ENCODE data around the gene MYH1. TPM values are rescaled to one million over a fixed set of nuclear protein-coding genes. Genes with fewer than 3 reads are reported as not detected.

MYH1 gene
- total and polyA plus RNA-seq, 4 experiments from 2014 or later: not detected

GRCh38 chr17:10516638-10517037 is 1.7 kb downstream of the MYH1 start:
- no peak overlapping the region for H3K27ac ChIP-seq (ENCODE audit: low read depth, low read length)
- no peak overlapping the region for H3K27ac Mint-ChIP-seq
- no peaks in the 10 kb centered on the region for H3K4me1 ChIP-seq (ENCODE audit: insufficient read depth, low read length)
- H3K4me3 Mint-ChIP-seq: no peak overlapping the region
- H3K27me3 ChIP-seq (ENCODE audit: insufficient read depth, low read length): no peaks in the 10 kb centered on the region
- intact Hi-C loops (cut with micrococcal nuclease): no loop called here
- peaks cover 2 to 5% of the 10 kb centered on the region in 2 donors for H3K27me3 Mint-ChIP-seq
- POLR2A ChIA-PET (ENCODE audit: partially characterized antibody): no interaction called here
- H3K4me1 Mint-ChIP-seq: no peaks in the 10 kb centered on the region
- DNase-seq: no peak
- CTCF ChIA-PET (ENCODE audit: partially characterized antibody): no interaction called here
- H3K4me3 ChIP-seq (ENCODE audit: low read length in 2 of 2): no peak overlapping the region
- no peaks in the 10 kb centered on the region for H3K9me3 ChIP-seq (ENCODE audit: control insufficient read depth in 1 of 2, low read length in 2 of 2)
- H3K36me3 Mint-ChIP-seq: no peaks in the 10 kb centered on the region
- H3K36me3 ChIP-seq (ENCODE audit: insufficient read depth, low read length): no peaks in the 10 kb centered on the region
- no peaks in the 10 kb centered on the region for H3K9me3 Mint-ChIP-seq

GRCh38 chr17:10516065-10516464 is 2.3 kb downstream of the MYH1 start:
- POLR2A ChIA-PET (ENCODE audit: partially characterized antibody): no interaction called here
- Histone ChIP-seq H3K9me3 (ENCODE audit: control insufficient read depth in 1 of 2, low read length in 2 of 2) (no peaks in the 10 kb centered on the region), H3K4me3 (ENCODE audit: low read length in 2 of 2) (no peak overlapping the region), H3K4me1 (ENCODE audit: insufficient read depth, low read length) (no peaks in the 10 kb centered on the region), H3K36me3 (ENCODE audit: insufficient read depth, low read length) (no peaks in the 10 kb centered on the region), H3K27ac (ENCODE audit: low read depth, low read length) (no peak overlapping the region), H3K27me3 (ENCODE audit: insufficient read depth, low read length) (no peaks in the 10 kb centered on the region)
- intact Hi-C loops (cut with micrococcal nuclease): no loop called here
- CTCF ChIA-PET (ENCODE audit: partially characterized antibody): no interaction called here
- Mint-ChIP-seq H3K4me3 (no peak overlapping the region), H3K27ac (no peak overlapping the region), H3K9me3 (no peaks in the 10 kb centered on the region), H3K4me1 (no peaks in the 10 kb centered on the region), H3K27me3 (peaks cover 2 to 5% of the 10 kb centered on the region in 2 donors), H3K36me3 (no peaks in the 10 kb centered on the region)
- DNase-seq: no peak

- POLR2A ChIA-PET (ENCODE audit: partially characterized antibody): no interaction called here
- H3K36me3 Mint-ChIP-seq: no peaks in the 10 kb centered on the region
- Histone ChIP-seq H3K4me3 (ENCODE audit: low read length in 2 of 2) (no peak overlapping the region), H3K27ac (ENCODE audit: low read depth, low read length) (no peak overlapping the region), H3K4me1 (ENCODE audit: insufficient read depth, low read length) (no peaks in the 10 kb centered on the region), H3K36me3 (ENCODE audit: insufficient read depth, low read length) (no peaks in the 10 kb centered on the region), H3K9me3 (ENCODE audit: control insufficient read depth in 1 of 2, low read length in 2 of 2) (no peaks in the 10 kb centered on the region), H3K27me3 (ENCODE audit: insufficient read depth, low read length) (no peaks in the 10 kb centered on the region)
- no peaks in the 10 kb centered on the region for H3K9me3 Mint-ChIP-seq
- no peaks in the 10 kb centered on the region for H3K4me1 Mint-ChIP-seq
- intact Hi-C loops (cut with micrococcal nuclease): no loop called here
- no peak overlapping the region for H3K27ac Mint-ChIP-seq
- peaks cover 0 to 2% of the 10 kb centered on the region in 2 donors for H3K27me3 Mint-ChIP-seq
- DNase-seq: no peak
- CTCF ChIA-PET (ENCODE audit: partially characterized antibody): no interaction called here
- no peak overlapping the region for H3K4me3 Mint-ChIP-seq
These were observed 4.9 kb downstream of the MYH1 start for GRCh38 chr17:10513299-10514067.

GRCh38 chr17:10512856-10513255 is 5.5 kb downstream of the MYH1 start:
- no peaks in the 10 kb centered on the region for H3K9me3 Mint-ChIP-seq
- Histone ChIP-seq H3K4me1 (ENCODE audit: insufficient read depth, low read length) (no peaks in the 10 kb centered on the region), H3K27ac (ENCODE audit: low read depth, low read length) (no peak overlapping the region), H3K27me3 (ENCODE audit: insufficient read depth, low read length) (no peaks in the 10 kb centered on the region), H3K4me3 (ENCODE audit: low read length in 2 of 2) (no peak overlapping the region), H3K9me3 (ENCODE audit: control insufficient read depth in 1 of 2, low read length in 2 of 2) (no peaks in the 10 kb centered on the region), H3K36me3 (ENCODE audit: insufficient read depth, low read length) (no peaks in the 10 kb centered on the region)
- H3K36me3 Mint-ChIP-seq: no peaks in the 10 kb centered on the region
- H3K4me1 Mint-ChIP-seq: no peaks in the 10 kb centered on the region
- no peak for DNase-seq
- ChIA-PET CTCF (ENCODE audit: partially characterized antibody) (no interaction called here), POLR2A (ENCODE audit: partially characterized antibody) (no interaction called here)
- intact Hi-C loops (cut with micrococcal nuclease): no loop called here
- no peak overlapping the region for H3K4me3 Mint-ChIP-seq
- H3K27me3 Mint-ChIP-seq: peaks cover 0 to 2% of the 10 kb centered on the region in 2 donors
- H3K27ac Mint-ChIP-seq: no peak overlapping the region

GRCh38 chr17:10499950-10500349 is 18.4 kb downstream of the MYH1 start:
- Histone ChIP-seq H3K36me3 (ENCODE audit: insufficient read depth, low read length) (no peaks in the 10 kb centered on the region), H3K4me3 (ENCODE audit: low read length in 2 of 2) (no peak overlapping the region), H3K4me1 (ENCODE audit: insufficient read depth, low read length) (no peaks in the 10 kb centered on the region), H3K27ac (ENCODE audit: low read depth, low read length) (no peak overlapping the region), H3K9me3 (ENCODE audit: control insufficient read depth in 1 of 2, low read length in 2 of 2) (no peaks in the 10 kb centered on the region), H3K27me3 (ENCODE audit: insufficient read depth, low read length) (no peaks in the 10 kb centered on the region)
- intact Hi-C loops (cut with micrococcal nuclease): no loop called here
- POLR2A ChIA-PET (ENCODE audit: partially characterized antibody): no interaction called here
- Mint-ChIP-seq H3K9me3 (peaks cover 0 to 7% (median under 1%) of the 10 kb centered on the region in 8 donors), H3K27ac (no peak overlapping the region), H3K36me3 (no peaks in the 10 kb centered on the region), H3K4me3 (no peak overlapping the region), H3K4me1 (no peaks in the 10 kb centered on the region), H3K27me3 (peaks cover 0 to 2% of the 10 kb centered on the region in 2 donors)
- no peak for DNase-seq
- CTCF ChIA-PET (ENCODE audit: partially characterized antibody): no interaction called here

GRCh38 chr17:10492004-10492403 is 26.3 kb downstream of the MYH1 start:
- Mint-ChIP-seq H3K27me3 (peaks cover 2% of the 10 kb centered on the region in 2 donors), H3K27ac (no peak overlapping the region), H3K4me1 (no peaks in the 10 kb centered on the region), H3K36me3 (peaks cover 0 to 1% of the 10 kb centered on the region in 2 donors), H3K9me3 (peaks cover 4 to 47% (median 32%) of the 10 kb centered on the region in 8 donors), H3K4me3 (no peak overlapping the region)
- H3K27ac ChIP-seq (ENCODE audit: low read depth, low read length): no peak overlapping the region
- CTCF ChIA-PET (ENCODE audit: partially characterized antibody): no interaction called here
- H3K4me1 ChIP-seq (ENCODE audit: insufficient read depth, low read length): no peaks in the 10 kb centered on the region
- POLR2A ChIA-PET (ENCODE audit: partially characterized antibody): no interaction called here
- no peaks in the 10 kb centered on the region for H3K36me3 ChIP-seq (ENCODE audit: insufficient read depth, low read length)
- H3K4me3 ChIP-seq (ENCODE audit: low read length in 2 of 2): no peak overlapping the region
- intact Hi-C loops (cut with micrococcal nuclease): no loop called here
- no peak for DNase-seq
- H3K9me3 ChIP-seq (ENCODE audit: control insufficient read depth in 1 of 2, low read length in 2 of 2): peaks cover 0 to 11% of the 10 kb centered on the region in 2 donors
- H3K27me3 ChIP-seq (ENCODE audit: insufficient read depth, low read length): no peaks in the 10 kb centered on the region

- no peaks in the 10 kb centered on the region for H3K36me3 Mint-ChIP-seq
- Histone ChIP-seq H3K9me3 (ENCODE audit: control insufficient read depth in 1 of 2, low read length in 2 of 2) (no peaks in the 10 kb centered on the region), H3K27ac (ENCODE audit: low read depth, low read length) (no peak overlapping the region), H3K4me3 (ENCODE audit: low read length in 2 of 2) (no peak overlapping the region), H3K36me3 (ENCODE audit: insufficient read depth, low read length) (no peaks in the 10 kb centered on the region), H3K4me1 (ENCODE audit: insufficient read depth, low read length) (no peaks in the 10 kb centered on the region), H3K27me3 (ENCODE audit: insufficient read depth, low read length) (no peaks in the 10 kb centered on the region)
- H3K4me3 Mint-ChIP-seq: no peak overlapping the region
- intact Hi-C loops (cut with micrococcal nuclease): no loop called here
- ChIA-PET POLR2A (ENCODE audit: partially characterized antibody) (no interaction called here), CTCF (ENCODE audit: partially characterized antibody) (no interaction called here)
- no peak for DNase-seq
- H3K4me1 Mint-ChIP-seq: no peaks in the 10 kb centered on the region
- H3K27me3 Mint-ChIP-seq: no peaks in the 10 kb centered on the region
- H3K27ac Mint-ChIP-seq: no peak overlapping the region
- H3K9me3 Mint-ChIP-seq: peaks cover 6 to 49% (median 29%) of the 10 kb centered on the region in 8 donors
These were observed 36.1 kb downstream of the MYH1 start for GRCh38 chr17:10482252-10482651.

Measured in CD4-positive, alpha-beta memory T cell (primary cell).